ENCODE results near the gene BAHCC1. TPM values are rescaled to one million over a fixed set of nuclear protein-coding genes. Genes with fewer than 3 reads are reported as not detected.

Gene BAHCC1
- total RNA-seq, 1 donor from 2014 or later: not detected

DNA sequence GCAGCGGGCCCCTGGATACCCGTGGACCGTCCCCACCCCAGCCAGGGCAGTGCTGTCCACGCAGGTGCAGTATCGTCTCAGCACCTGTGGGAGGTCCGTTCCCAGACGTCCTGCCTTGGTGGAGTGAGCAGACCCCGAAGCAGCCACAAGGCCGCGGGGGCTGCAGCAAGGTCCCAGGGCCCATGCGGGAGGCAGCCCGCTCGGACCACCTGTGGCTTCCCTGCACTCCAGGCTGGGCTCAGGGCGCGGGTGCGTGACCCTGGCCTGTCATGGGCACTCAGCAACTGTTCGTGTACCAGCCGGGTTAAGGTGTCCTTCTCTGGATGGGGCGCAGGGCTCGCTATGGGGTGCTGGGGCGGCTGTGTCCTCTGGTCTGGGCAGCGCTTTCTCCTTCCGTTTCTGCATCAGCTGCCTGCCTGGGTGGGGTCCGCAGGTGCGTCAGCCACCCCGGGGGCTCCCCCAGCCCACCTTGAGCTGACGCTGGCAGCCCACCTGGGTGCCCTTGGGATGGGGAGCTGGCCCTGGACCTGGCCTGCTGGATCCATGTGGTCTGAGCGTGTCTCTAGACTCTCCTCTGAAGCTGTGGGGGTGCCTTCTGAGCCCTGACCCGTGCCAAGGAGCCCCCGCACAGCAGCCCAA, 18.4 kb downstream of the BAHCC1 start:
- intact Hi-C loops (cut with micrococcal nuclease): no loop called here
- H3K36me3 Mint-ChIP-seq (ENCODE audit: low read depth): no peaks in the 10 kb centered on the region
- H3K4me1 Mint-ChIP-seq: peaks cover 5% of the 10 kb centered on the region
- H3K27ac Mint-ChIP-seq: no peak overlapping the region
- no peak for DNase-seq
- no peaks in the 10 kb centered on the region for H3K9me3 Mint-ChIP-seq
- peaks cover 9% of the 10 kb centered on the region for H3K27me3 Mint-ChIP-seq
- H3K4me3 Mint-ChIP-seq: no peak overlapping the region

- Mint-ChIP-seq H3K27ac (no peak overlapping the region), H3K4me1 (peaks cover 5% of the 10 kb centered on the region), H3K27me3 (peaks cover 3% of the 10 kb centered on the region), H3K9me3 (no peaks in the 10 kb centered on the region), H3K4me3 (no peak overlapping the region), H3K36me3 (ENCODE audit: low read depth) (no peaks in the 10 kb centered on the region)
- intact Hi-C loops (cut with micrococcal nuclease): no loop called here
- no peak for DNase-seq
Observed at GRCh38 chr17:81414756-81415516, 19.7 kb downstream of the BAHCC1 start.

GRCh38 chr17:81415681-81416080, 20.4 kb downstream of the BAHCC1 start:
- H3K36me3 Mint-ChIP-seq (ENCODE audit: low read depth): no peaks in the 10 kb centered on the region
- H3K27me3 Mint-ChIP-seq: peaks cover 3% of the 10 kb centered on the region
- intact Hi-C loops (cut with micrococcal nuclease): no loop called here
- no peak overlapping the region for H3K27ac Mint-ChIP-seq
- peaks cover 5% of the 10 kb centered on the region for H3K4me1 Mint-ChIP-seq
- DNase-seq: no peak
- no peak overlapping the region for H3K4me3 Mint-ChIP-seq
- no peaks in the 10 kb centered on the region for H3K9me3 Mint-ChIP-seq

DNA sequence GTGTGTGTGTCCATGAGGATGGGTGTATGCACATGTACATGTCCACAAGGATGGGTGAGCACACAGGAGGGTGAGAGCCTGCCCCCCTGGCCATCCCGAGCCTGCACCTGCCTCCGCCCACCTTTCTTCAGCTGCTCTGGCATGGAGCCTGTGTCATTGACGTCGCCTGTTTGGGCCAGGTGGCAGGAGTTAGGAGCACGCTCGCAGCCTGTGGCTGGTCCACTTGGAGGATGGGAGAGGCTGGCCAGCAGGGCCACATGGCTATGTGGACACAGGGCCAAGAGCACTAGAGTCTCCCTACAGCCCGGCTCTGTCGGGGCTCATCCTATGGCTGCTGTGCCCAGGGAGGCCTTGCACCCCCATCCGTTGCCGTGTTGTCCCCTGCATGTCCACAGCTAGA, 21.4 kb downstream of the BAHCC1 start:
- DNase-seq: no peak
- Mint-ChIP-seq H3K27ac (no peak overlapping the region), H3K9me3 (no peaks in the 10 kb centered on the region), H3K4me3 (no peak overlapping the region), H3K27me3 (peaks cover 3% of the 10 kb centered on the region), H3K4me1 (peaks cover 5% of the 10 kb centered on the region), H3K36me3 (ENCODE audit: low read depth) (no peaks in the 10 kb centered on the region)
- intact Hi-C loops (cut with micrococcal nuclease): no loop called here

GRCh38 chr17:81417049-81417878, 22.0 kb downstream of the BAHCC1 start:
- intact Hi-C loops (cut with micrococcal nuclease): no loop called here
- H3K9me3 Mint-ChIP-seq: no peaks in the 10 kb centered on the region
- no peak overlapping the region for H3K4me3 Mint-ChIP-seq
- H3K27ac Mint-ChIP-seq: no peak overlapping the region
- H3K27me3 Mint-ChIP-seq: peaks cover 3% of the 10 kb centered on the region
- DNase-seq: no peak
- peaks cover 5% of the 10 kb centered on the region for H3K4me1 Mint-ChIP-seq
- H3K36me3 Mint-ChIP-seq (ENCODE audit: low read depth): no peaks in the 10 kb centered on the region

DNA sequence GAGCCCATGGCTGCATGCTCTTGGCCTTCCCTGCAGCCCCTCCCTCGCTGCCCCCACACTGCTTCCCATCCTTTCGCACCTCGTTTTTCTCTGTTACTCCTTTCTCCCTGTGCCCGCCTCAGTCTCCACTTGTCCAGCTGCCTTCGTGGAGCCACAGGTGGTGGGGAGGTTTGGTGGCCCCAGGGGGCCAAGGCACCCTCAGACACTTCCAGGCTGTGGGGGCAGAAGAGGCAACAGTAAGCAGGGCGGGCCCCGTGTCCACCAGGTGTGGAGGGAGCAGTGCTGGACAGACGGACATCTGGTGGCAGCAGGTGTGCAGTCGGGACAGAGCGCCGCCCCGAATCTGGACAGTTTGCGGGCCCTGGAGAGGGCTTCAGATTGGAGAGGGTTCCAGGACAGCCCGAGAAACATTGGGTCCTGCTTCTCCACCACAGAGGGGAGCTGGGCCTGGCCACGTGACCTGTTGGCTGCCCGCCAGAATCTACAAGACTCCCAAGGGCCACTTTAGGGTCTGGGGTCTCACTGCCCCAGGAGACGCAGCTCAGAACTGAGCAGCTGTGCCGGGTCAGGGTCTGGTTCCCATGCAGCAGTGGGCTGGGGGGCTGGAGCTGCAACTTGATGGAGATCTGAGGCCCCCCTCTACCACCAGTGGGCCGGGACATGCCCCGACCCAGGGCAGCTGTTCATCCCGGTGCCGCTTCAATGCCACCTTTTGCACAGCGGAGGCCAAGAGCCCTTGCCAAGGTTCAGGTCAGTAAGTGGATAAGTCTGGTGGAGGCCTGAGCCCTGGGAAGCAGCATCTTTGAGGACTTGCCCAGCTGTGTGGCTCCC, 22.8 kb downstream of the BAHCC1 start:
- H3K36me3 Mint-ChIP-seq (ENCODE audit: low read depth): no peaks in the 10 kb centered on the region
- H3K4me1 Mint-ChIP-seq: peaks cover 1% of the 10 kb centered on the region
- no peak overlapping the region for H3K27ac Mint-ChIP-seq
- no peaks in the 10 kb centered on the region for H3K27me3 Mint-ChIP-seq
- no peaks in the 10 kb centered on the region for H3K9me3 Mint-ChIP-seq
- intact Hi-C loops (cut with micrococcal nuclease): no loop called here
- H3K4me3 Mint-ChIP-seq: no peak overlapping the region
- DNase-seq: no peak

DNA sequence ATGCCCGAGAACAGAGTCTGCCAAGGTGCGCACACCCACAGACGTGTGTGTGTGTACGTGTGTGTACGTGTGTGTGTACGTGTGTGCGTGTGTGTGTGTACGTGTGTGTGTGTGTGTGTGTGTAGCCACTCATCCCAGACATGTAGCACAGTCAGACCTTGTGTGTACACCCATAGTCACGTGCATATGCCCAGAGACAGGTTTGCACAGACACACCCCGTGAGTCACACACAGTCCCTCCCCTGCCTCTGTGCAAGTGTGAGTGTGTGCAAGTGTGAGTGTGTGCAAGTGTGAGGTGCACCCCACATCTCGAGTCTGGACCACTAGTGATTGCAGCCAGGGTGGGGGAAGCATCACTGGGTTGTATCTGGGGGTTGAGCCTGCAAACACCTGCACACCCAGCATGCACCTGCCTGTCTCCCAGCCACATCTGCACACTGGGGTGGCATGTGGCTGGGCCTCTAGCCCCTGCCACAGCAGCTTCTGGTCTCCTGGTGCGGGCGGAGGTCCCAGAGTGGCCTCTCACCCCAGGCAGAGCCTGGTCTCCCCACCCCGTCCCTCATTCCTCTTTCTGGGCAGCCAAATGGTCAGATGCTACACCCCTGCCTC, 23.6 kb downstream of the BAHCC1 start:
- intact Hi-C loops (cut with micrococcal nuclease): no loop called here
- Mint-ChIP-seq H3K36me3 (ENCODE audit: low read depth) (no peaks in the 10 kb centered on the region), H3K4me3 (no peak overlapping the region), H3K9me3 (no peaks in the 10 kb centered on the region), H3K27me3 (no peaks in the 10 kb centered on the region), H3K4me1 (no peaks in the 10 kb centered on the region), H3K27ac (no peak overlapping the region)
- no peak for DNase-seq

DNA sequence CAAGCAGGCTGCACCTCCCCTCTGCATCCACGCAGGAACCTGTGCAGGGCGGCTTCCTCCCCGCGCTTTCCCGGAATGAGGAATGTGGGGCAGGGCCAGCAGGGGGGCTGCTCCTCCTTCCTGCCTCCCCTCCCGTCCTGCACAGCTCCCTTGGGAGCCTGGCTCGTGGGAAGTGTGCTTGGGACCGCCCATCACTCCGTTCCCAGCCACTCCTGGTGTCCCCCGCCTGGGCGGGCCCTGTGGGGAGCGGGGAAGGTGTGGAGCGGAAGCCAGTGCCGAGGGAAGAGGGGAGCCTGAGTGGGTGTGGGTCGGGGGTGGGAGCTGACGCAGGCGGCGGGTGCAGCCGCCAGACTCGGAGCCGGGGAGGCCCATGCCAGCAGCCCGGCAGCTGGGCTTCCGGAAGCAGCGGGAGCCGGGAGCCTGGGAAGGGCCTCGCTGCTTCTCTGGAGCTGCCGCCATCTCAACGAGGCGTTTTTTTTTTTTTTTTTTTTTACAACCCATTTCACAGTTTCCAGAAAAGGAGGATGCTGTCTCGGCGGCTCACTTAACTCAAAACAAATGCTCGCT, 24.1 kb downstream of the BAHCC1 start:
- H3K4me1 Mint-ChIP-seq: no peaks in the 10 kb centered on the region
- no peaks in the 10 kb centered on the region for H3K27me3 Mint-ChIP-seq
- H3K4me3 Mint-ChIP-seq: no peak overlapping the region
- intact Hi-C loops (cut with micrococcal nuclease): no loop called here
- no peak for DNase-seq
- no peaks in the 10 kb centered on the region for H3K36me3 Mint-ChIP-seq (ENCODE audit: low read depth)
- no peak overlapping the region for H3K27ac Mint-ChIP-seq
- no peaks in the 10 kb centered on the region for H3K9me3 Mint-ChIP-seq

DNA sequence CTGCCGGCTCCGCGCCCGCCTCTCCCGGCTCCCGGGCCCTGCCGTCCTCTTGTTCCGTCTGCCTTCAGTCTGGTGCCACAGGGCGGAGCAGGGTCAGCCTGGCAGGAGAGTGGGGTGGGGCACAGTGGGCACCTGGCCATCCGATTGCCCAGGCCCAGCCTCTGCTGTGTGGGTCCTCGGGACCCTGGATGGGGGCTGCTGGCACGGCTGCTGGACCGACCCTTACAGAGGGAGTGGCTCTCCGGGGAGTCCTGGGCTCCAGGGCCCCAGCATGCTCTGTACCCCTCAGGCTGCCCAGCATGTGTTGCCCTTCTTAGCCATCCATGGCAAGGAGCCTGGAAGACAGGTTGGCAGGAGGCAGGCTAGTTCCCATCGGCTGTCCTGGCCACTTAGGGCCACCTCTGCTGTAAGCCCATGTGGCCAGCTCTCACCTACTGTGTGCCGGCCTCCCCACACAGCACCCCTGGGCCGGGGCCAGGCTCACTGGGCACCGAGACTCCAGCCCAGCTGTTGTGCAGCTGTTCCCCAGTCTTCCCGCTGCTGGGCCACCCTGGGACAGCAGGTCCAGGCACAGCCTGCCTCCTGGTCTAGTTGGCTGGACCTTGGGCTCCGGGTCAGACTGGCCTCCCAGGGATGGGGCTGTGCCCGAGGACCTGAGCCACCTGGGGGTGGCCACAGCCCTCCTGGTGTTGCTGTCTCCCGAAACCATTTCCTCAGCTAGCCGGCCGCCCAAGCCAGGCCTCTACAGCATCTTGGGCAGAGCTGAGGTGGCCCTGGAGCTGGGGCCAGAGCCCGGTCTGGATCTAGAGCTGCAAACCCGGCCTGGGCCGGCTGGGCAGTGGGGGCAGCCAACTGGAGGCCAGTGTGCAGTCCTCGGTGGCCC, 24.9 kb downstream of the BAHCC1 start:
- DNase-seq: no peak
- intact Hi-C loops (cut with micrococcal nuclease): no loop called here
- H3K4me1 Mint-ChIP-seq: no peaks in the 10 kb centered on the region
- H3K36me3 Mint-ChIP-seq (ENCODE audit: low read depth): no peaks in the 10 kb centered on the region
- no peaks in the 10 kb centered on the region for H3K9me3 Mint-ChIP-seq
- no peak overlapping the region for H3K27ac Mint-ChIP-seq
- H3K4me3 Mint-ChIP-seq: no peak overlapping the region
- no peaks in the 10 kb centered on the region for H3K27me3 Mint-ChIP-seq

DNA sequence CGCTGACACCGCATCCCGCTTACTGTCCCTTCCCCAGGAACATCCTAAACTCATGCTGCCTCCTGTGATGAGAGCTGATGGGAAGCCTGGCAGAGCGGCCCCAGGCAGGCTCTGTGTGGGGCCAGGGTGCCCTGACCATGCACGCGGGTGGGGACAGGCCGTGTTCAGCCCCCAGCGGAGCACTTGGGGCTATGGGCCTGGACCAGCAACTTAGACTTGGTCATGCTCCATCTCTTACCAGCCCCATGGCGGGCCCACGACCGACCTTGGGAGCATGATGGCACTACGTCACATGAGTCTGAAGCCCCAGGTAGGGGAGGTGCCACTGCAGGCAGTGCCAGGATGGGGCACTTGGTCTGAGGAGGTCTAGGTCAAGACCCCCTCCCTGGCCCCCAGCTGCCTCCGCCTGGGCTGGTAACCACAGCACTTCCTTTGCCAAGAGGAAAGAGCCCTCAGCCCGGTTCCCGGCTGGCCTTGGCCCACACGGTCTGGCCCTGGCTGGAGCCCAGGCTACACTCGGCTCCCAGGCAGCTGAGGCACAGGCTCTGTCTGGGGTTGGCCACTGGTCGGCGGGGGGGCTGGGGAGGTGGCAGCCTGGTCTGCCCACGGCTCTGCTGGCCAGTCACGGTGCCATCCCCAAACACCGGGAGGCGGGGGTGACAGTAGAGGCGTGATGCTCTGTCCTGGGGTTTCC, 25.7 kb downstream of the BAHCC1 start:
- intact Hi-C loops (cut with micrococcal nuclease): no loop called here

DNA sequence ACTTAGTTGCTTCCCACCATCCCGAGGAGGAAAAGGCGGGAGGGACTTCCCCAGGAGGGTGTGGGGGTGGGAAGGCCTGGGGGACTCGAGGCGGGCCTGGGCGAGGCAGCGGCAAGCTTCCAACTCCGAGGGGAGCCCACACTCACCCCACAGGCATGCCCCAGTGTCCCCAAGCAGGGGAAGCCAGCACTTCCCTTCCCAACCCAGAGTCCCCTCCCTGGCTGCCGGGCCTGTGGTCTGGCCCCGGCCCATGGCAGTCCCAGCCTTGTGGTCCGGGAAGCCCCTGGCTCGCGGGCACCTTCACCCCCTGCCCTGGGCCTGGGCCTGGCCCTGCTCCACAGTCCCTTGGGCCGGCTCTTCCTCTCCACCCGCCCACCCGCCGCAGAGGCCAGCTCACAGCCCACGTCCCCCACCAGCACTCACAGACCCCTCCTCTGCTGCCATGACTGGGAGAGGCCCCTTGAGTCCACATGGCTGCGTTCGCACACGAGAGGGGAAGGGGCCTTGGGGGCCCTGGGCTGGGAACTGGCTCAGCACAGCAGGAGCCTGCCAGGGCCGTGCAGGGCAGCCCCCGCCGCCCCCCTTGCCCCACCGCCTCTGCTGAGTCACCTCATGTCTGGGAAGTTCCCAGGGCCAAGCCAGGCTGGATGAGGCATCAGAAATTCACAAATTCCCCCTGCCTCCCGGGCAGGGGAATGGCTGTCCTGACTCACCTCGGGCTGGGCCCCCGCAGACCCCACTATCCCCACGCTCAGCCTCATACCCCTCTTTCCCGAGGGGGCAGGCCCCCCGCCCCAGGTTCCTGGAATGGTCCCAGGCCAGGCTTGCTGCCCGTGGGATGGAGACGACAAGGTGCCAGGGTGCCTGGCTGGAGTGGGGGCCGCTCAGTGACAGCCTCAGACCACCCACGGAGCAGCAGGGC, 27.8 kb downstream of the BAHCC1 start:
- Mint-ChIP-seq H3K36me3 (ENCODE audit: low read depth) (no peaks in the 10 kb centered on the region), H3K4me1 (no peaks in the 10 kb centered on the region), H3K9me3 (no peaks in the 10 kb centered on the region), H3K27ac (no peak overlapping the region), H3K27me3 (peaks cover 6% of the 10 kb centered on the region), H3K4me3 (no peak overlapping the region)
- no peak for DNase-seq
- intact Hi-C loops (cut with micrococcal nuclease): no loop called here

More for the DNA sequence above, 25.7 kb downstream of the BAHCC1 start:
- Mint-ChIP-seq H3K4me1 (no peaks in the 10 kb centered on the region), H3K27ac (no peak overlapping the region), H3K36me3 (ENCODE audit: low read depth) (no peaks in the 10 kb centered on the region), H3K9me3 (no peaks in the 10 kb centered on the region), H3K4me3 (no peak overlapping the region), H3K27me3 (no peaks in the 10 kb centered on the region)
- no peak for DNase-seq
